Measurements from ENCODE around the gene LILRA5.

LILRA5 gene

GRCh38 chr19:54352546-54352945 lies 39.6 kb upstream of the LILRA5 start:
- TF ChIP-seq CTCF (IDR thresholded peaks at IDR 0.05; ENCODE audit: insufficient read depth, low read depth, low read length, missing control alignments) = no peak
- H3K4me3 ChIP-seq (ENCODE audit: low read depth, low read length) = no peak overlapping the region

GRCh38 chr19:54352041-54352440 lies 39.1 kb upstream of the LILRA5 start:
- no peak for TF ChIP-seq CTCF (IDR thresholded peaks at IDR 0.05; ENCODE audit: insufficient read depth, low read depth, low read length, missing control alignments)
- no peak for DNase-seq (ENCODE audit: low read depth)
- H3K4me3 ChIP-seq (ENCODE audit: low read depth, low read length) = no peak overlapping the region

More at GRCh38 chr19:54352546-54352945, 39.6 kb upstream of the LILRA5 start:
- no peak for DNase-seq (ENCODE audit: low read depth)

GRCh38 chr19:54351474-54351873 lies 38.5 kb upstream of the LILRA5 start:
- TF ChIP-seq CTCF (IDR thresholded peaks at IDR 0.05; ENCODE audit: insufficient read depth, low read depth, low read length, missing control alignments) = no peak
- DNase-seq (ENCODE audit: low read depth) = no peak
- no peak overlapping the region for H3K4me3 ChIP-seq (ENCODE audit: low read depth, low read length)

GRCh38 chr19:54345938-54346386 lies 33.0 kb upstream of the LILRA5 start:
- peak; percentile 45 for DNase-seq (ENCODE audit: low read depth)
- H3K4me3 ChIP-seq (ENCODE audit: low read depth, low read length) = no peak overlapping the region
- no peak for TF ChIP-seq CTCF (IDR thresholded peaks at IDR 0.05; ENCODE audit: insufficient read depth, low read depth, low read length, missing control alignments)

- H3K4me3 ChIP-seq (ENCODE audit: low read depth, low read length) = no peak overlapping the region
Observed at GRCh38 chr19:54343868-54344267, 30.9 kb upstream of the LILRA5 start.

GRCh38 chr19:54341295-54341694 lies 28.3 kb upstream of the LILRA5 start:
- no peak for TF ChIP-seq CTCF (IDR thresholded peaks at IDR 0.05; ENCODE audit: insufficient read depth, low read depth, low read length, missing control alignments)
- DNase-seq (ENCODE audit: low read depth) = no peak
- no peak overlapping the region for H3K4me3 ChIP-seq (ENCODE audit: low read depth, low read length)

More at GRCh38 chr19:54343868-54344267, 30.9 kb upstream of the LILRA5 start:
- no peak for DNase-seq (ENCODE audit: low read depth)
- no peak for TF ChIP-seq CTCF (IDR thresholded peaks at IDR 0.05; ENCODE audit: insufficient read depth, low read depth, low read length, missing control alignments)

GRCh38 chr19:54339646-54340358 lies 26.8 kb upstream of the LILRA5 start:
- no peak overlapping the region for H3K4me3 ChIP-seq (ENCODE audit: low read depth, low read length)
- DNase-seq (ENCODE audit: low read depth) = no peak
- TF ChIP-seq CTCF (IDR thresholded peaks at IDR 0.05; ENCODE audit: insufficient read depth, low read depth, low read length, missing control alignments) = no peak
